ENCODE data around the gene PABPC3. TPM values are rescaled to one million over a fixed set of nuclear protein-coding genes. Genes with fewer than 3 reads are reported as not detected.

PABPC3 gene
- total RNA-seq (2012; rRNA removed) (under 0.01 and 0.18 TPM in 2 replicates), polyA plus RNA-seq (2012; rRNA removed) (0.10 and 0.15 TPM in 2 replicates), Bru-seq, nascent RNA (not detected), BruChase-seq, experiment 1, labeled RNA remaining after a 6-hour chase (not detected), BruChase-seq, experiment 2, labeled RNA remaining after a 2-hour chase (percentile 14 among the genes with signal in this experiment)
- polyA plus RNA-seq (2012; cell fraction: cytosol; rRNA removed) = 0.04 and 0.07 TPM in 2 replicates
- 0.18 TPM in 1 of 2 replicates, not detected in the other for polyA plus RNA-seq (2012; cell fraction: nucleus; rRNA removed; ENCODE audit: low replicate concordance)
- long read RNA-seq = 0 reads

DNA sequence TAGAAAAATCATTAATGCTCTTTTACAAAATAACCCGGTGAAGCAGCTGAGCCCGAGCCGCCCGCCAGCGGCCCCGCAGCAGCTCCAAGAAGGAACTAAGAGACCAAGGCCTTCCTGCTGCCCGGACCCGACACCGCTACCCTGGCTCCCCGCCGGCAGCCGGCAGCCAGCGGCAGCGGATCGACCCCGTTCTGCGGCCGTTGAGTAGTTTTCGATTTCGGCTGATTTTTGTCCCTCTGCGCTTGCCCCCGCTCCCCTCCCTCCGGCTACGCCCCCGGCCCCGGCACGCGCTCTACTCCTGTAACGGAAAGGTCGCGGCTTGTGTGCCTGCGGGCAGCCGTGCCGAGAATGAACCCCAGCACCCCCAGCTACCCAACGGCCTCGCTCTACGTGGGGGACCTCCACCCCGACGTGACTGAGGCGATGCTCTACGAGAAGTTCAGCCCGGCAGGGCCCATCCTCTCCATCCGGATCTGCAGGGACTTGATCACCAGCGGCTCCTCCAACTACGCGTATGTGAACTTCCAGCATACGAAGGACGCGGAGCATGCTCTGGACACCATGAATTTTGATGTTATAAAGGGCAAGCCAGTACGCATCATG, at the start of gene PABPC3:
PABPC3 (plus strand) TSS at position 286 of the 603 bp plus-strand sequence; CDS start at position 349, 63 bp downstream.
- Histone ChIP-seq H3K56ac (ENCODE audit: extremely low read depth, insufficient read depth, low read length) (no peak within 1 kb of the TSS), H3K14ac (replicated peaks; ENCODE audit: low read depth, low read length) (no peak within 1 kb of the TSS), H3K27me3 (ENCODE audit: control insufficient read depth, insufficient read depth, low read length) (peaks cover 1% of the 10 kb centered on the region; the same call in 1 of the 2 replicates), H2AK9ac (replicated peaks; ENCODE audit: low read depth, low read length, poor library complexity) (no peak within 1 kb of the TSS), H3K9me1 (ENCODE audit: insufficient read depth, low read length) (no peaks in the 10 kb centered on the region), H4K20me1 (ENCODE audit: insufficient read depth, low read length) (no peaks in the 10 kb centered on the region), H3K4me1 (ENCODE audit: control insufficient read depth, insufficient read depth, low read length) (no peaks in the 10 kb centered on the region), H3K9ac (ENCODE audit: low read depth, low read length) (no peak within 1 kb of the TSS), H3K18ac (ENCODE audit: low read depth, low read length) (no peak within 1 kb of the TSS), H2BK15ac (ENCODE audit: low read depth, low read length) (no peak within 1 kb of the TSS), H3K79me1 (ENCODE audit: low read depth in 1 of 2, low read length in 2 of 2) (no peaks in the 10 kb centered on the region), H2BK20ac (ENCODE audit: low read depth, low read length) (no peak within 1 kb of the TSS), H3K4ac (ENCODE audit: low read depth, low read length) (no peak within 1 kb of the TSS), H3K23ac (ENCODE audit: low read depth, low read length) (no peak within 1 kb of the TSS), H3K36me3 (ENCODE audit: control insufficient read depth, insufficient read depth, low read length) (no peaks in the 10 kb centered on the region), H2AFZ (replicated peaks; ENCODE audit: low read length, poor library complexity) (no peak within 1 kb of the TSS), H3K9me3 (ENCODE audit: control insufficient read depth, insufficient read depth, low read length) (no peaks in the 10 kb centered on the region), H4K5ac (ENCODE audit: low read depth, low read length) (no peak within 1 kb of the TSS; the same call in 1 of the 2 replicates), H4K91ac (ENCODE audit: insufficient read depth, low read depth, low read length) (no peak within 1 kb of the TSS), H3K4me2 (ENCODE audit: low read depth, low read length) (peak within 1 kb of the TSS; percentile 17; the same call in 1 of the 2 replicates), H2BK5ac (ENCODE audit: low read depth, low read length, poor library complexity, severe bottlenecking) (no peak within 1 kb of the TSS), H3K27ac (ENCODE audit: insufficient read depth, low read length) (no peak within 1 kb of the TSS), H3K4me3 (ENCODE audit: insufficient read depth, low read depth, low read length) (peak within 1 kb of the TSS; percentile 37), H4K8ac (ENCODE audit: low read depth in 2 of 2, low read length in 2 of 2) (no peak within 1 kb of the TSS), H2AK5ac (ENCODE audit: low read depth, low read length) (no peak within 1 kb of the TSS), H2BK120ac (ENCODE audit: low read depth, low read length) (no peak within 1 kb of the TSS)
- 31% methylated on average over 34 of the region's 50 CpGs; no CpG with 5 or more reads in 1 of the 2 experiments for WGBS, 2 experiments (ENCODE audit: extremely low coverage in 2 of 2, insufficient read length in 1 of 2)
- in situ Hi-C loops (cut with MboI; ENCODE audit: low sequenced_read_pairs) (loop anchor here (25.0 kb wide), 1 partner anchor 291 kb away; no protein-coding TSS in a partner anchor), intact Hi-C loops (cut with micrococcal nuclease) (no loop called here), dilution Hi-C loops (cut with HindIII; ENCODE audit: low sequenced_read_pairs, unreplicated experiment) (no loop called here)
- DNase-seq (no peak), ATAC-seq (ENCODE audit: low read depth) (no peak)
- BruUV-seq (replicated peaks) = no TSS peak
- no peak for TF ChIP-seq RCOR1 (IDR thresholded peaks at IDR 0.05; ENCODE audit: insufficient replicate concordance, low read length)
- no peak for TF ChIP-seq MXI1 (IDR thresholded peaks at IDR 0.05; ENCODE audit: borderline replicate concordance, low read depth, low read length)
- TF ChIP-seq CHD1 (IDR thresholded peaks at IDR 0.05; ENCODE audit: low read depth, low read length) = no peak
- no peak for TF ChIP-seq RAD21 (IDR thresholded peaks at IDR 0.05; ENCODE audit: low read length)
- ChIA-PET CTCF (no interaction called here), POLR2A (ENCODE audit: unreplicated experiment) (no interaction called here)

Measured in IMR-90 (cell line).